Left lobe of liver (tissue), 2 donors: ENCODE measurements around the gene EPS8L3. TPM values are rescaled to one million over a fixed set of nuclear protein-coding genes. Genes with fewer than 3 reads are reported as not detected.
"Not testable (repeated sequence)": the region's sequence is repeated elsewhere in the genome, so short reads cannot be mapped to it uniquely, and the experiment has no call there.

Experiments used
- ATAC-seq: fragments of 200-7000 bp; cut with Tn5 transposase; one replicate; pipeline ENCODE4 v1.9.1; 2020; ENCODE audit warnings: mild to moderate bottlenecking, moderate library complexity
- DNase-seq: peaks from one replicate; pipeline ENCODE4 v3.0.0-alpha.2; 2020; ENCODE audit warnings: low spot score
- total RNA-seq: library from RNA; stranded (reverse); gene quantifications from one replicate; pipeline ENCODE4 v1.2.1, GENCODE V29; 2021
- donor health status: DM: no; HTN: no; CAD: no; lungs with moderate emphysema.
- donor health status: DM: no; HTN: yes; CAD: no.

EPS8L3 gene, protein sequence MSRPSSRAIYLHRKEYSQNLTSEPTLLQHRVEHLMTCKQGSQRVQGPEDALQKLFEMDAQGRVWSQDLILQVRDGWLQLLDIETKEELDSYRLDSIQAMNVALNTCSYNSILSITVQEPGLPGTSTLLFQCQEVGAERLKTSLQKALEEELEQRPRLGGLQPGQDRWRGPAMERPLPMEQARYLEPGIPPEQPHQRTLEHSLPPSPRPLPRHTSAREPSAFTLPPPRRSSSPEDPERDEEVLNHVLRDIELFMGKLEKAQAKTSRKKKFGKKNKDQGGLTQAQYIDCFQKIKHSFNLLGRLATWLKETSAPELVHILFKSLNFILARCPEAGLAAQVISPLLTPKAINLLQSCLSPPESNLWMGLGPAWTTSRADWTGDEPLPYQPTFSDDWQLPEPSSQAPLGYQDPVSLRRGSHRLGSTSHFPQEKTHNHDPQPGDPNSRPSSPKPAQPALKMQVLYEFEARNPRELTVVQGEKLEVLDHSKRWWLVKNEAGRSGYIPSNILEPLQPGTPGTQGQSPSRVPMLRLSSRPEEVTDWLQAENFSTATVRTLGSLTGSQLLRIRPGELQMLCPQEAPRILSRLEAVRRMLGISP
- total RNA-seq: 0.15 TPM

- peak; percentile 44 for DNase-seq
- ATAC-seq: peak; percentile 75
Measured at GRCh38 chr1:109763646-109764415, at the start of gene EPS8L3. TSS of gene EPS8L3 (minus strand) at chr1:109763923. CDS start at chr1:109761749, 2,174 bp downstream.

DNA sequence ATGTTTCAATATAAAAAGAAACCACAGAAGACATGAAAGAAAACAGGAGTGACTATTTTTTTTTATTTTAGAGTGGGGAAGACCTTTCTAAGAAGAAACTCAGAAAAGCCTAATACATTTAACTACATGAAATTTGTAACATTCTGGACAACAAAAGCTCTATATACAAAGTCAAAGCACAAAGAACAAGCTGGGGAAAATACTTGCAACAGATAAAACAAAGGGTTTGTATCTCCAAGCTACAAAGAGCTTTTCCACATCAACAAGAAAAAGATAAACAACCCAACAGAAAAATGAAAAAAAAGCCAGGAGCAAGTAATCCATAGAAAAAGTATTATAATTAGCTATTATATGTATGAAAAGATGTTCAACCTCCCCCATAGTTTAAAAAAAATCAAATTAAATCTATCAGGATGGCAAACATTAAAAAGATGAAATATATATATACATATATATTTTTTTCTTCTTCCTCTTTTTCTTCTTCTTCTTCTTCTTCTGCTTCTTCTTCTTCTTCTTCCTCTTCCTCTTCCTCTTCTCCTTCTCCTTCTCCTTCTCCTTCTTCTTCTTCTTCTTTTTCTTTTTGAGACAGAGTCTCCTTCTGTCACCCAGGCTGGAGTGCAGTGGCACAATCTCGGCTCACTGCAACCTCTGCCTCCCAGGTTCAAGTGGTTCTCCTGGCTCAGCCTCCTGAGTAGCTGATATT, 49.1 kb upstream of the EPS8L3 start:
- ATAC-seq: no peak
- no peak for DNase-seq

GRCh38 chr1:109808703-109809102, 45.0 kb upstream of the EPS8L3 start:
- no peak for DNase-seq
- ATAC-seq: no peak

DNA sequence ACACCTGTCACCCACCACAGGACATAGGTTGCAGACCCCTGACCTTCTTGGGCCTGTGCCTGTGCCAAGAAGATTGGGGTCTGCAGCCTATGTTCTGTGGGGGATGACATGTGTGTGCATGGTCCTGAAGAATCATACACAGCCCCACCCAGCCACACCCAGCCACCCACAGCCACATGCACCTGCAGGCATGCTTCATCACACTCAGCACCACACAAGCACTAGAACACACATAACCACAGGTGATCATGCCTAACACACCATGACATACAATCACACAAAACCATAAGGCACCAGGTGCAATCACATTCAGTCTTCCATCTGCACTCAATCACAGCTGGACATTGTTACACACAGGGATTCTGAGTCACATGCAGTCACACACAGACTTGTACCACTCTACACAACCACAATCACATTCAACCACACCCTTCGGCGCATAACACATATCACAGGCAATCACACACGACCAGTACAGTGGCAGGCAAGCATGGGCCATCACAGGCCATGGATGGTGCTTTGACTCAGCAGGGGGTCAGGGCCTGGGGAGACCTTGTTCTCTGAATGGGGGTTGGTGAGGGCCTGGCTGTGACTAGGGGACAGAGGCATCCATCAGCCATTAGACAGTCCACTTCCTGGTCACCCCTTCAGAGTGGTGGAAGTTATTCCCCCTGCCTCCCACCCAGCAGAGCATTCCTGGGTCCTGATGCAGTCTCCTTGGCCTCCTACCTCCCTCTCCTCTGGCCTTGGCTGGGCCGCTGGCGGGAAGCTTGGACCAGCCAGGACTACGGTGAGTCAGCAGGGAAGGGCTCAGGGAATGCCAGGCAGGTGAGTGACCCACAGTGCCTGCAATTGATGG, 44.3 kb upstream of the EPS8L3 start:
- ATAC-seq (no peak), DNase-seq (no peak)

DNA sequence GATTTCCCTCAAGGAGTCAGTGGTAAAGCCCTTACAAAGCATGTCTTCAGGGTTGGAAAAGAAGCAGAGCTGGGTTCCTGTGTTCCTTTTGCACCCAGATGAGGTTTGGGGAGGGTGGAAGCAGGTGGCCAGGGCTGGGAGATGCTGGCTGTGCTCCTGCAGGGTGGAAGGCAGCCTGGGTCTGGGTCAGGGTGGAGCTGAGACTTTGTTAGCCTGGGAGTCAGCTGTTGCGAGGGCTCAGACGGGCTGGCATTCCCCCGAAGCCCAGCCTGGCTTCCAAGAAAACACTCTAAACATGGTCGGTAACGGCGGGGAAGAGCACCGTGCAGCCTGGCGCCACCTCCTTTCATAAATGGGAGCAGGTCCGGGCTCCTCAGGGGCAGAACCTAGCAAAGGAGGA, 43.7 kb upstream of the EPS8L3 start:
- ATAC-seq: no peak
- DNase-seq: no peak

DNA sequence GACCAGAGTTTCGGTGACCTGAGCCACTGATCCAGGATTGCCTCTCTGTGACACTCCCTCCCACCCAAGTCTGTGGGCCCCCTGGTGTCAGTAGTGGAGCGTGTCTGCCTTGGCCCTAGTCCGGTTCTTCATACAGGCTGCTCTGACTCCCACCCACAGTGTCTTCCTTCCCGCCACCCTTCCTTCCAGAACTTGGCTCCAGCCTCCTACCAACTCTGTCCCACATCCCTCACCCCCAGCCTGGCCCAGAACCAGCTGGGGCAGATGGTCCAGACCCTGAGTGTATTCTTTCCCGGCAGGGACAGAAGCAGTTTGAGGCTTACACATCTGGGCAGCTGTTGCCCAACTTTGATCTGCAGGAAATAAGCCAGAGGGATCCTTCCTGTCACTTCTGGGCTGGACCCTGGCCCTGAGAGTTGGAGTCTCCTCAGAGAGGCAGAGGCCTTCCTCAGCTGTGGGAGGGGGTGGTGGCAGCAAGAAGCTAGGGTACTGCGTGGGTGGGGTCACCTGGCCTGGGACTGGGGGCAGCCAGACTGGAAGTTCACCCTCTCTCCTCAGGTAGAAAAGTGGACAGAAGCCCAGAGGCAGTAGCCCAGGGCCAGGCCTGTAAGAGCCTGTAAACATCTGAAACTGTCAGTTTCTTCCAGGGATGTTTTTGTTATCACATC, 43.1 kb upstream of the EPS8L3 start:
- DNase-seq (no peak), ATAC-seq (no peak)

DNA sequence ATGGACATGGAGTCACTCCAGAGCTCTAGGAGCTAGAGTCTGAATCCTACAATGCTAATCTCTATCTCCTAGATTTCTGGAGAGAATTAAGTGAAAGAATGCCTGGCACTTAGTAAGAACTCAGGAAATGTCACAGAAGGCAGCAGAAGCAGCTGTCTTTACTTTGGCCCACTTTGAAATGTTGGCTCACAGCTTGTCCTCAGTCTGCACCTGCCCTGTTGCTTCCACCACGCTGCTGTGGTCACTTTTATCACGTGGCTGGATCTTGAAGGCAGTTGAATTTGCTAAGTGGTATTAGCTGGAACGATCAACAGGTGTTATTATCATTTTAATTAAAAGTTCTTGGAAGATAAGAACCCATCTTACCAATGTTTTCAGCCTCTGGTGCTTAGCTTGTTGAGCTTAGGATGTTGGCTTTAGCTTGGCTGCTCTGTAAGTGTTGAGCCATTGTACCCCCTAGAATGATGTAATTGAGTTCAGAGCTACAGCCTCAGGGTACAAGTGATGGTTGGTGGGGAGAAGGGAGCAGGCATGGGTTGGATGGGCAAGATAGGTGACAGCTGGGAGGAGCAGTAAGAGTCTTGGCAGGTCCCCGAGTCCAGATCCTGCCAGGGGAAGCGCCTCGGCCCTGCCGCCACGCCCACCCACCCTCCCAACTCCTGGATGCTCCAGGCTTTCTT, 41.9 kb upstream of the EPS8L3 start:
- DNase-seq: no peak
- ATAC-seq: no peak

DNA sequence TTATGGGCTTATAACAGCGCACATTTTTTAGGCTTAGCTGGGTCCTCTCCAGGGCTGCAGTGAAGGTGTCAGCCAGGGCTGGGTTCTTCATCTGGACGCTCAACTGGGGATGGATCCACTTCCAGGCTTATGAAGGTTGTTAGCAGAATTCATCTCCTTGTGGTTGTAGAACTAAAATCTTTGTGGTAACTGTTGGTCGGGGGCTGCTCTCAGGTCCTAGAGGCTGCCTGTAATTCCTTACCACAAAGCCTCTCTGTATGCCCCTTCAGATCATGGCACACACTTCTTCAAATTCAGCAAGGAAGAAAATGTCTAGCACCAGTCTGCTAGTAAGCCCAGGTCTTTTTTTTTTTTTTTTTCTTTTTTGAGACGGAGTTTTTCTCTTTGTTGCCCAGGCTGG, 40.9 kb upstream of the EPS8L3 start:
- no peak for ATAC-seq
- DNase-seq: no peak

DNA sequence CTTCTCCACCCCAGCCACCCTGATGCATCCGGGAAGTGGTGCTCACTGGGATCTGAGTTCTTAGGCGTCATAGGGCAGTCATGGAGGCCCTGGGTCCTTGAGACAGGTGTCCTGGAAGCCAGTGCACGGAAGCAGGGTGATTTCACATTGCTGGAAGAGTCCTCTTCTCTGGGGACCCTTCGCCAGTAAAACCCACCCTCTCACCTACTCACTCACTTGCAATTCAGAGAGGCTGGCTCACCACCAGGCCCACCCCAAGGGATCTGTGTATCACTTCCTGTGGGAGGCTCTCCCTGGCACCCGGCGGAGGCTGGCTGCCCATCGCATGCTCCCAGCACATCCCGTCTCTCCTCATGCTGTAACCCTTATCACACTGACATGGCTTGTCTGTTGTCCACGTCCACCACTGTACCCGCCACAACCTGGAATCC, 40.2 kb upstream of the EPS8L3 start:
- ATAC-seq (no peak), DNase-seq (peak; percentile 35)

DNA sequence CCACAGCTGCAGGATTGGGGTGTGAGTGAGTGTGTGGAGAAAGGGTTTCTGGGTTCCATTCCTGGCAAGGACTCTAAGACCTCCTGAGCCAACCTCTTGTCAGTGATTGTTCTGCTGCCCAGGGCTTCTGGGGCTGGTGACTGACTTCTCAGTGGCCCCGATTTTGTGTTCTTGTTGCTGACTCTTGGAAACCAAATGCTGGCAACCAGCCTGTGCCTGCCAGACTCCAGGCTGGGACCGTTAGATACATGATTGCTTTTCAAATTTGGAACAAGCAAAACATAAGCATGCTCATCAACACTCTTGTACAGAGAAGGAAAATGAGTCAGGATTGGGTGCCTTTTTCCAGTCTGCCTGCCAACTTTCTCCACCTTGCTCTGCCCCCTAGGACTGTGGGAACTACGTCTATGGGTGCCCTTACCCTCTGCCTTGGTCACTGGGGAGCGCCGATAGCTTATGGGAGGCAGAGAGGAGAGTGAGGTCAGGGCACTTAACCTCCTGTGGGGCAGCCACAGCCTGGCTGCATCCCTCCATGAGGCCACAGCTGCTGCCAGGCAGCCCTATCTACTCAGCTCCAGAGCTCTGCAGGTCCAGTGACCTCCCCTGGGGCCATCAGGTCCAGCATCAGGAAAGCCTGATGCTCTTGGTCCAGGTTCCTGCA, 39.3 kb upstream of the EPS8L3 start:
- DNase-seq: peak; percentile 36
- no peak for ATAC-seq

GRCh38 chr1:109802136-109802900, 38.6 kb upstream of the EPS8L3 start:
- DNase-seq: peak; percentile 32
- ATAC-seq: no peak

- DNase-seq (peak; percentile 39), ATAC-seq (no peak)
Measured at GRCh38 chr1:109801791-109802135, 38.0 kb upstream of the EPS8L3 start.

DNA sequence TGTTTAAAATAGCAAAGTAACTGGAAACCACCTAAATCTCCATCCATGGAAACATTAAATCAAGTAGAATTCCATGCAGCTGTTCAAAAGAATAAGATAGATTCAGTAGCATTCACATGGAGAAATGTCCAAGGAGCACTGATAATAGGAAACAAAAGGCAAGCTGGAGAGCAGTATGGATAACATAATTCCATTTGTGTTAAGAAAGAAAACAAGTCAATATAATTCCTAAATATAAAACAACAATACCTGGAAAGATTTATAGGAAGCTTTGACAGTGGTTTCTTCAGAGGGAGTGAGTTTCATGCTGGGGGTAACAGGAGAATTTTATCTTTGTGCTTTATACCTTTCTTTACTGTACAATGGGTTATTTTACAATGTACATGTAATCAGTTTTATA, 36.6 kb upstream of the EPS8L3 start:
- no peak for DNase-seq
- ATAC-seq: no peak

GRCh38 chr1:109799445-109799844, 35.7 kb upstream of the EPS8L3 start:
- ATAC-seq: no peak
- DNase-seq: no peak

DNA sequence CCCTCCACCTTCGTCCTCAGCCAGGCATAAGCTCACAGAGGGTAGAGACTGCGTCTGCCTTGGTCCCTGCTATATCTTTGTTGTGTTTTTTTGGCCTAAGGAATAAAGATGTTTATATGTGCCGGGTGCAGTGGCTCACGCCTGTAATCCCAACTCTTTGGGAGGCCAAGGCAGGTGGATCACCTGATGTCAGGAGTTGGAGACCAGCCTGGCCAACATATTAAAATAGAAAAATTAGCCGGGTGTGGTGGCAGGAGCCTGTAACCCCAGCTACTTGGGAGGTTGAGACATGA, 33.5 kb upstream of the EPS8L3 start:
- not testable (repeated sequence) for ATAC-seq, DNase-seq

GRCh38 chr1:109796484-109797302, 33.0 kb upstream of the EPS8L3 start:
- DNase-seq: peak; percentile 11
- no peak for ATAC-seq
